ENCODE data around the gene GRM2.

GRCh38 chr3:51668756-51669155 is 38.1 kb upstream of the GRM2 start:
- no peak for TF ChIP-seq CTCF (conservative IDR thresholded peaks at IDR 0.05; ENCODE audit: low read length)
- no peak for TF ChIP-seq EZH2phosphoT487 (IDR thresholded peaks at IDR 0.05; ENCODE audit: borderline replicate concordance, low read depth, low read length)
